HepG2 (cell line): ENCODE results near the gene ZNF414. TPM values are rescaled to one million over a fixed set of nuclear protein-coding genes. Genes with fewer than 3 reads are reported as not detected.

Experiments used
- AGO2 ChIP-seq: fragments of 200-400 bp; formaldehyde crosslinking; optimal IDR thresholded peaks from 2 replicates; pipeline ENCODE3; 2017; ENCODE audit warnings: mild to moderate bottlenecking, low read depth, low read length, moderate library complexity
- CENPX ChIP-seq: sonication (generic); formaldehyde crosslinking; IDR thresholded peaks from 2 replicates; pipeline ENCODE4 v1.9.0; 2021; ENCODE audit warnings: mild to moderate bottlenecking, missing genetic modification reagents, moderate library complexity
- EEA1 ChIP-seq: sonication (generic); formaldehyde crosslinking; IDR thresholded peaks from 2 replicates; pipeline ENCODE4 v1.5.1; 2020; ENCODE audit warnings: mild to moderate bottlenecking, missing genetic modification reagents, borderline replicate concordance
- GATAD1 ChIP-seq: IDR thresholded peaks from 2 replicates; pipeline ENCODE4 v1.6.1; 2016; ENCODE audit warnings: missing genetic modification reagents, missing compliant biosample characterization
- GZF1 ChIP-seq: sonication (generic); formaldehyde crosslinking; IDR thresholded peaks from 2 replicates; pipeline ENCODE4 v1.5.1; 2020; ENCODE audit warnings: mild to moderate bottlenecking, missing genetic modification reagents
- MEIS1 ChIP-seq: sonication (generic); formaldehyde crosslinking; IDR thresholded peaks from 2 replicates; pipeline ENCODE4 v1.9.0; 2021; ENCODE audit warnings: mild to moderate bottlenecking, missing genetic modification reagents, moderate library complexity, borderline replicate concordance
- MXI1 ChIP-seq: IDR thresholded peaks from 3 replicates; pipeline ENCODE4 v1.6.1; 2012; ENCODE audit warnings: low read depth, low read length, inconsistent platforms, borderline replicate concordance
- SOX6 ChIP-seq, 2 experiments: fragments of 450-650 bp in 1 of 2; sonication (generic) in 1 of 2; formaldehyde crosslinking in 1 of 2; IDR thresholded peaks; 2 replicates each; pipeline versions ENCODE4 v1.4.0 to v1.6.1; 2017 to 2020; ENCODE audit warnings: antibody characterized with exemption in 1 of 2, mild to moderate bottlenecking in 1 of 2, missing genetic modification reagents in 1 of 2
- ZBTB33 ChIP-seq: sonication (generic); formaldehyde crosslinking; IDR thresholded peaks from 2 replicates; pipeline ENCODE4 v1.4.0; 2020; ENCODE audit warnings: missing genetic modification reagents
- ZFP36 ChIP-seq: fragments of 150-350 bp; IDR thresholded peaks from 2 replicates; pipeline ENCODE4 v1.6.1; 2018; ENCODE audit warnings: borderline replicate concordance, low read length, low read depth; ENCODE audit not compliant: partially characterized antibody
- ZNF256 ChIP-seq: sonication (generic); formaldehyde crosslinking; conservative IDR thresholded peaks from 2 replicates; pipeline ENCODE4 v1.4.0; 2020; ENCODE audit warnings: missing genetic modification reagents
- ZNF30 ChIP-seq: sonication (generic); formaldehyde crosslinking; IDR thresholded peaks from 2 replicates; pipeline ENCODE4 v1.5.0; 2020; ENCODE audit warnings: mild to moderate bottlenecking, missing genetic modification reagents
- ZNF609 ChIP-seq: sonication (generic); formaldehyde crosslinking; IDR thresholded peaks from 2 replicates; pipeline ENCODE4 v1.4.0; 2020; ENCODE audit warnings: mild to moderate bottlenecking, missing genetic modification reagents, borderline replicate concordance
- polyA plus RNA-seq, 8 experiments: library from polyadenylated mRNA; depleted of rRNA in 3 of 8; stranded (reverse) in 7 of 8; unstranded in 1 of 8; fragments of >200 nt; fragmentation: Illumina TruSeq in 4 of 8; extraction: Trizol in 4 of 8; gene quantifications; 2 replicates each; pipeline versions ENCODE4 v1.2.1 to v1.2.3, GENCODE V29; 2011 to 2016; ENCODE audit warnings: low read depth in 4 of 8, missing spikeins in 1 of 8, mixed read lengths in 1 of 8; ENCODE audit not compliant: insufficient read depth in 1 of 8
- total RNA-seq, 5 experiments: library from RNA; depleted of rRNA; stranded (reverse); fragments of >200 nt; fragmentation: Illumina TruSeq; extraction: Trizol; gene quantifications; 2 replicates each; pipeline ENCODE4 v1.2.3, GENCODE V29; 2016; ENCODE audit warnings: low read depth in 1 of 5
- TF ChIP-seq, protein P1 (sequence below): sonication (generic); formaldehyde crosslinking; IDR thresholded peaks from 2 replicates; pipeline ENCODE4 v1.5.0; 2020; ENCODE audit warnings: missing genetic modification reagents
- TF ChIP-seq, protein P2 (sequence below): sonication (generic); formaldehyde crosslinking; IDR thresholded peaks from 2 replicates; pipeline ENCODE4; 2020; ENCODE audit warnings: missing genetic modification reagents, mild to moderate bottlenecking, borderline replicate concordance
- TF ChIP-seq, protein P3 (sequence below): sonication (generic); formaldehyde crosslinking; IDR thresholded peaks from 2 replicates; pipeline ENCODE4 v1.8.0; 2022; ENCODE audit warnings: mild to moderate bottlenecking, missing genetic modification reagents, borderline replicate concordance

The ZNF414 gene
- total and polyA plus RNA-seq, 2 of the 13 experiments (the other 11 are each of a cell fraction or from before 2014, with no cell fraction given): 2.5 to 4.0 TPM

- TF ChIP-seq ZFP36: no peak
- no peak for TF ChIP-seq MXI1
- no peak for TF ChIP-seq MEIS1 (CRISPR knock-in tag)
- no peak for TF ChIP-seq EEA1 (CRISPR knock-in tag)
- no peak for TF ChIP-seq GATAD1 (CRISPR knock-in tag)
- TF ChIP-seq ZNF256 (CRISPR knock-in tag): no peak
- TF ChIP-seq, protein P1, sequence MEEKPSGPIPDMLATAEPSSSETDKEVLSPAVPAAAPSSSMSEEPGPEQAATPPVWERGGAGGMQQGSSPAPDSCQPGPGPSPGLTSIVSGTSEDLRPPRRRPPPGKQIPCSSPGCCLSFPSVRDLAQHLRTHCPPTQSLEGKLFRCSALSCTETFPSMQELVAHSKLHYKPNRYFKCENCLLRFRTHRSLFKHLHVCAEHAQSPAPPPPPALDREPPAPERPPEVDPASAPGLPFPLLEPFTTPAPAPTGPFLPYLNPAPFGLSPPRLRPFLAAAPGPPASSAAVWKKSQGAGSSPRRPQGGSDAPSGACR (CRISPR knock-in tag): no peak
- TF ChIP-seq, protein P2, sequence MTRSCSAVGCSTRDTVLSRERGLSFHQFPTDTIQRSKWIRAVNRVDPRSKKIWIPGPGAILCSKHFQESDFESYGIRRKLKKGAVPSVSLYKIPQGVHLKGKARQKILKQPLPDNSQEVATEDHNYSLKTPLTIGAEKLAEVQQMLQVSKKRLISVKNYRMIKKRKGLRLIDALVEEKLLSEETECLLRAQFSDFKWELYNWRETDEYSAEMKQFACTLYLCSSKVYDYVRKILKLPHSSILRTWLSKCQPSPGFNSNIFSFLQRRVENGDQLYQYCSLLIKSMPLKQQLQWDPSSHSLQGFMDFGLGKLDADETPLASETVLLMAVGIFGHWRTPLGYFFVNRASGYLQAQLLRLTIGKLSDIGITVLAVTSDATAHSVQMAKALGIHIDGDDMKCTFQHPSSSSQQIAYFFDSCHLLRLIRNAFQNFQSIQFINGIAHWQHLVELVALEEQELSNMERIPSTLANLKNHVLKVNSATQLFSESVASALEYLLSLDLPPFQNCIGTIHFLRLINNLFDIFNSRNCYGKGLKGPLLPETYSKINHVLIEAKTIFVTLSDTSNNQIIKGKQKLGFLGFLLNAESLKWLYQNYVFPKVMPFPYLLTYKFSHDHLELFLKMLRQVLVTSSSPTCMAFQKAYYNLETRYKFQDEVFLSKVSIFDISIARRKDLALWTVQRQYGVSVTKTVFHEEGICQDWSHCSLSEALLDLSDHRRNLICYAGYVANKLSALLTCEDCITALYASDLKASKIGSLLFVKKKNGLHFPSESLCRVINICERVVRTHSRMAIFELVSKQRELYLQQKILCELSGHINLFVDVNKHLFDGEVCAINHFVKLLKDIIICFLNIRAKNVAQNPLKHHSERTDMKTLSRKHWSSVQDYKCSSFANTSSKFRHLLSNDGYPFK (CRISPR knock-in tag): no peak
- TF ChIP-seq ZBTB33 (CRISPR knock-in tag): no peak
- no peak for TF ChIP-seq GZF1
- no peak for TF ChIP-seq ZNF30 (CRISPR knock-in tag)
- no peak for TF ChIP-seq SOX6 (IDR thresholded peaks at IDR 0.05)
- TF ChIP-seq SOX6 (CRISPR knock-in tag; IDR thresholded peaks at IDR 0.05): no peak
- TF ChIP-seq, protein P3, sequence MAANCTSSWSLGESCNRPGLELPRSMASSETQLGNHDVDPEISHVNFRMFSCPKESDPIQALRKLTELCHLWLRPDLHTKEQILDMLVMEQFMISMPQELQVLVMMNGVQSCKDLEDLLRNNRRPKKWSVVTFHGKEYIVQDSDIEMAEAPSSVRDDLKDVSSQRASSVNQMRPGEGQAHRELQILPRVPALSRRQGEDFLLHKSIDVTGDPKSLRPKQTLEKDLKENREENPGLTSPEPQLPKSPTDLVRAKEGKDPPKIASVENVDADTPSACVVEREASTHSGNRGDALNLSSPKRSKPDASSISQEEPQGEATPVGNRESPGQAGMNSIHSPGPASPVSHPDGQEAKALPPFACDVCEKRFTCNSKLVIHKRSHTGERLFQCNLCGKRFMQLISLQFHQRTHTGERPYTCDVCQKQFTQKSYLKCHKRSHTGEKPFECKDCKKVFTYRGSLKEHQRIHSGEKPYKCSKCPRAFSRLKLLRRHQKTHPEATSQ (CRISPR knock-in tag): no peak
- TF ChIP-seq AGO2: peak; percentile 92
- TF ChIP-seq ZNF609: no peak
- TF ChIP-seq CENPX (CRISPR knock-in tag): no peak
These were observed 28.2 kb downstream of the ZNF414 start (continued) for GRCh38 chr19:8485561-8486371.
